SKM-1 treated with dmso at 0.1 percent for 144 hours (cell line): ENCODE data around the gene OR3A2.
"Not testable (repeated sequence)": the region's sequence is repeated elsewhere in the genome, so short reads cannot be mapped to it uniquely, and the experiment has no call there.

Experiments
- DNase-seq: peaks from one replicate; lab custom pipeline; 2025; ENCODE audit not compliant: unreplicated experiment; lab: John Stamatoyannopoulos, UW

Gene OR3A2

DNA sequence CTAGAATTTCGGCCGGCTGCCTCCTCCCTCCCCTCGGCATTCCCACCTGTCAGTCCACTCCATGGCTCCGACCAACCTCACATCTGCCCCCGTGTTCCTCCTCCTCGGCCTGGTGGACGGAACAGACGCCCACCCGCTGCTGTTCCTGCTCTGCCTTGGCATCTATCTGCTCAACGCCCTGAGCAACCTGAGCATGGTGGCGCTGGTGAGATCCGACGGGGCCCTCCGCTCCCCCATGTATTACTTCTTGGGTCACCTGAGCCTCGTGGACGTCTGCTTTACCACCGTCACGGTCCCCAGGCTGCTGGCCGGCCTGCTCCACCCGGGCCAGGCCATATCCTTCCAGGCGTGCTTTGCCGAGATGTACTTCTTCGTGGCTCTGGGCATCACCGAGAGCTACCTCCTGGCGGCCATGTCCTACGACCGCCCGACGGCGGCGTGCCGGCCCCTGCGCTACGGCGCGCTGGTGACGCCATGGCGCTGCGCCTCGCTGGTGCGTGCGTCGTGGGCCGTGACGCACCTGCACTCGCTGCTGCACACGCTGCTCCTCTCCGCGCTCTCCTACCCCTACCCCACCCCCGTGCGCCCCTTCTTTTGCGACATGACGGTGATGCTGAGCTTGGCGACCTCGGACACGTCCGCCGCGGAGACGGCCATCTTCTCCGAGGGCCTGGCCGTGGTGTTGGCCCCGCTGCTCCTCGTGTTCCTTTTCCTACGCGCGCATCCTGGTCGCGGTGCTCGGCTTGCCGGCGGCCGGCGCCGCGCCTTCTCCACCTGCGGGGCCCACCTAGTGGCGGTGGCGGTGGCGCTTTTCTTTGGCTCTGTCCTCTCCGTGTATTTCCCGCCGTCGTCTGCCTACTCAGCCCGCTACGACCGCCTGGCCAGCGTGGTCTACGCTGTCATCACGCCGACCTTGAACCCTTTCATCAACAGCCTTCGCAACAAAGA, at the start of gene OR3A2:
Gene OR3A2 (minus strand): TSS at position 440 of the 948 bp plus-strand sequence.
- no peak for DNase-seq

GRCh38 chr17:3433741-3434140, 47.6 kb upstream of the OR3A2 start, which contains the start of gene OR1E2:
TSS of gene OR1E2 (minus strand) at chr17:3433841. CDS start at chr17:3433841, 0 bp downstream.
- no peak for DNase-seq

DNA sequence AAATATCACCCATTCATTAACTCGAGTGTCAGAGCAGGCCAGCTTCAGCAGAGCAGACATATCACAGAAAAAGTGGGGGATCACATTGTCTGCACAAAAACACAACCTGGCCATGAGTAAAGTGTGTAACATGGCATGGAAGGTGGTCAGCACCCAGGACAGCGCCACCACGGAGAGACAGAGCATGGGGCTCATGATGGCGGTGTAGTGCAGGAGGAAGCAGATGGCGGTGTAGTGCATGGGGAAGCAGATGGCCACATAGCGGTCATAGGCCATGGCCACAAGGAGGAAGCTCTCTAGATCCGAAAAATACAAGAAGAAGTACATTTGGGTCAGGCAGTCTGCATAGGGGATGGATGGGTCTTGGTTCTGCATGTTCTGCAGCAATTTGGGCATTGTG, 47.1 kb upstream of the OR3A2 start:
- DNase-seq = not testable (repeated sequence)

DNA sequence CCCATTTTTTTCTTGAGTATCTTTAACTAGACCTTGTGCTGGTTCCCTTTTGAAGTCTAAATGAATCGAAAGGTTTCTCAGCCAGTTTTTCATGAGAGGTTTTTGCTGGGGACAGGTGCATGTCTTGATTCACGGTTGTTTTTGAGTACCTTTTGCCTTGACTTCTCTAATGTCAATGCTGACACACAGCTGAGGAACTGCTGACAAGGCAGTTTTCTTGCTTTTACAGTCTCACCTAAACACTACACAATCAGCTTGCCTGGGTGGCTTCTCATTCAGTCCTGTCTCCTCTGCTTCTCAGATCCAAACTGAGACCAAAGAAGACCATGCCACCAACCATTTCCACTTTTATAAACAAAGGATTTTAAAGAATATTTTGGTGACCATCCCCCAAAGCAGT, 32.1 kb upstream of the OR3A2 start:
- DNase-seq = no peak

DNA sequence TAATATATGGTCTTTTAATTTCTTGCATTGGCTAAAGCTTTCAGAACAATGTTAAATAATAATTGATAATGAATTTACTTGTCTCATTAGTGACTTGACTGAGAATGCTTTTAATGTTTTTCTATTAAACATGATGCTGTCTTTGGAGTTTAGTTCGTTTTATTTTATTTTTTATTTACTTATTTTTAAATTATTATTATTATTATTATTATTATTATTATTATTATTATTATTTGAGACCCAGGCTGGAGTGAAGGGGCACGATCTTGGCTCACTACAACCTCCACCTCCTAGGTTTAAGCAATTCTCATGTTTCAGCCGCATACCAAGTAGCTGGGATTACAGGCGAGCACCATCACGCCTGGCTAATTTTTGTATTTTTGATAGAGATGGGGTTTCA, 29.5 kb upstream of the OR3A2 start:
- no peak for DNase-seq

- DNase-seq = not testable (repeated sequence)
These were observed 26.1 kb upstream of the OR3A2 start for GRCh38 chr17:3412216-3412615.

GRCh38 chr17:3411070-3411469, 25.0 kb upstream of the OR3A2 start, which contains the start of gene OR3A3:
TSS of gene OR3A3 (plus strand) at chr17:3411370.
- DNase-seq = no peak

- not testable (repeated sequence) for DNase-seq
These were observed 17.7 kb upstream of the OR3A2 start for GRCh38 chr17:3403856-3404255.

- no peak for DNase-seq
These were observed 15.7 kb upstream of the OR3A2 start for GRCh38 chr17:3401786-3402185.

GRCh38 chr17:3400055-3400454, 13.9 kb upstream of the OR3A2 start:
- DNase-seq = no peak

GRCh38 chr17:3398310-3398709, 12.2 kb upstream of the OR3A2 start, which contains the start of gene OR1E1:
TSS of gene OR1E1 (minus strand) at chr17:3398410. CDS start at chr17:3398410, 0 bp downstream.
- no peak for DNase-seq

DNA sequence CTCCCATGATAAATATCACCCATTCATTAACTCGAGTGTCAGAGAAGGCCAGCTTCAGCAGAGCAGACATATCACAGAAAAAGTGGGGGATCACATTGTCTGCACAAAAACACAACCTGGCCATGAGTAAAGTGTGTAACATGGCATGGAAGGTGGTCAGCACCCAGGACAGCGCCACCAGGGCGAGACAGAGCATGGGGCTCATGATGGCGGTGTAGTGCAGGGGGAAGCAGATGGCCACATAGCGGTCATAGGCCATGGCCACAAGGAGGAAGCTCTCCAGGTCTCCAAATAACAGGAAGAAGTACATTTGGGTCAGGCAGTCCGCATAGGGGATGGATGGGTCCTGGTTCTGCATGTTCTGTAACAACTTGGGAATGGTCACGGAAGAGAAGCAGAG, 11.7 kb upstream of the OR3A2 start:
- not testable (repeated sequence) for DNase-seq

- no peak for DNase-seq
These were observed 3.7 kb upstream of the OR3A2 start for GRCh38 chr17:3389791-3390190.

- no peak for DNase-seq
These were observed 4.2 kb downstream of the OR3A2 start for GRCh38 chr17:3381957-3382356.

DNA sequence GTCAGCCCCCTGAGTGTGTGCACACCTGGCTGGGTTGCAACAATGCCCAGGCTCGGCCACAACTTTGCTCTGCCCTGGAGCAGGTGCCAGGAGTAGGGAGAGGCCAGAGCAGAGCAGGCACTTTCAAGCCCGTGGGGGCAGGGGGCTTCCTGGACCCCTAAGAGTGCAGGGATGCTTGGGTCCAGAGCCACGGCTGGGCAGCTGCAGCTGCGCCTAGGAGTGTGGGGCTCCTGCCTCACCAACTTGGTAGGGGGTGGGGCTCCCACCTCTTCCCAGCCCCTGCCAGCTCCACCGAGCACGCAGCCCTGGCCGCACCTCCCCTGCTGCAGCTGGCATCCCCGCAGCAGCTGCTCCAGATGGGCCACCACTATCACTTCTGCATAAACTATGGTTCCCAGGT, 7.8 kb downstream of the OR3A2 start:
- DNase-seq = no peak

- not testable (repeated sequence) for DNase-seq
These were observed 14.9 kb downstream of the OR3A2 start for GRCh38 chr17:3371167-3371566.

- not testable (repeated sequence) for DNase-seq
These were observed 43.3 kb downstream of the OR3A2 start for GRCh38 chr17:3342782-3343181.

GRCh38 chr17:3335876-3336275, 50.2 kb downstream of the OR3A2 start:
- no peak for DNase-seq

GRCh38 chr17:3318336-3318735, 67.8 kb downstream of the OR3A2 start:
- DNase-seq = no peak

- DNase-seq = no peak
These were observed 69.3 kb downstream of the OR3A2 start for GRCh38 chr17:3316836-3317235.

DNA sequence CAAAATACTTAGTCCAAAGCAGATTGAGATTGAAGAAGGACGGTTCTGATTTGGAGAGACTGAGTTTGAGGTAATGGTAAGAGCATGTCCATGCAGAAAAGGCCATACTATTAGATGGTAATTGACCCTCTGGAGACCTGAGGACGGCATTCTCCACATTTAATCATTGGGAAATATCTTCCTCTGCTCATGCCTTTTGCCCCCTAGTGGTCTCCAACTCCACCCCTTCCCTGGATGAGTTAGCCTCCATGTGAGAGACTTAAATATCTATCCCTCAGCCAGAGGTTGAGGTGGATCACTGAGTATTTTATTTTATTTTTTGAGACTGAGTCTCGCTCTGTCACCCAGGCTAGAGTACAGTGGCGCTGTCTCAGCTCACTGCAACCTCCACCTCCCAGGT, 77.5 kb downstream of the OR3A2 start:
- DNase-seq = no peak

GRCh38 chr17:3298260-3298659, 87.8 kb downstream of the OR3A2 start, which contains the start of gene OR3A1:
TSS of gene OR3A1 (minus strand) at chr17:3298360. CDS start at chr17:3292582, 5,778 bp downstream.
- no peak for DNase-seq
